HG03196 (cell line): ENCODE data around the gene NFIC.
"Not testable (repeated sequence)": the region's sequence is repeated elsewhere in the genome, so short reads cannot be mapped to it uniquely, and the experiment has no call there.

Experiments
- ATAC-seq: cut with Tn5 transposase; IDR thresholded peaks from one replicate; pipeline ENCODE4 v1.9.1; 2021; ENCODE audit not compliant: unreplicated experiment

Gene NFIC

DNA sequence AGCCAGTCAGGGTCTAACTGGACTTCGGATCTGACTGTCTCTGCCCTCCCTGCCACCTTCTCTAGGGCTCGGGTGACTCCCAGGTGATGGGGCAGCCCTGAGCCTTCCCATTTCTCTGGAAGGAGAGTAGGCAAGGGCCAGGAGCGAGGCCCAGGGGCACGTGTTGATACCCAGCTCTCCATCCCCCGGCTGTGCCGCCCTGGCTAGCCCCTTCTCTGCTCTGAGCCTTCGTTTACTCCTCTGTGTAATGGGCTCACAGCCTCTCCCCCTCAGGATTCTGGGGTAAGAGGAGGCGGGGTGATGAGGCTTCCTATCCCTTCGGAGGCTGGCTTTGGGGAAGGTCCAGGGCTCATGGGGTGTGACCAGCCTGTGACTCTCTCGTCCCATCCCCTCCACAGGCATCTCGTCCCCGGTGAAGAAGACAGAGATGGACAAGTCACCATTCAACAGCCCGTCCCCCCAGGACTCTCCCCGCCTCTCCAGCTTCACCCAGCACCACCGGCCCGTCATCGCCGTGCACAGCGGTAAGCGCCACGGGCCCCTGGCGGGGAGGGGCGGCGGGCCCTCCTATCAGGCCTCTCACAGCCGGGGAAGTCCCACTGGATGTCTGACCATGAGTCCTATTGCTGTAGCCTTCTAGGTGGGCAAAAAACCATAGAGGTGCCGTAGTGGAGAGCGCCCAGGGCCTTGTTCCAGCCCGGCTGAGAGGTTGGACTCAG is 82.4 kb downstream of the NFIC start:
- ATAC-seq, result no peak

DNA sequence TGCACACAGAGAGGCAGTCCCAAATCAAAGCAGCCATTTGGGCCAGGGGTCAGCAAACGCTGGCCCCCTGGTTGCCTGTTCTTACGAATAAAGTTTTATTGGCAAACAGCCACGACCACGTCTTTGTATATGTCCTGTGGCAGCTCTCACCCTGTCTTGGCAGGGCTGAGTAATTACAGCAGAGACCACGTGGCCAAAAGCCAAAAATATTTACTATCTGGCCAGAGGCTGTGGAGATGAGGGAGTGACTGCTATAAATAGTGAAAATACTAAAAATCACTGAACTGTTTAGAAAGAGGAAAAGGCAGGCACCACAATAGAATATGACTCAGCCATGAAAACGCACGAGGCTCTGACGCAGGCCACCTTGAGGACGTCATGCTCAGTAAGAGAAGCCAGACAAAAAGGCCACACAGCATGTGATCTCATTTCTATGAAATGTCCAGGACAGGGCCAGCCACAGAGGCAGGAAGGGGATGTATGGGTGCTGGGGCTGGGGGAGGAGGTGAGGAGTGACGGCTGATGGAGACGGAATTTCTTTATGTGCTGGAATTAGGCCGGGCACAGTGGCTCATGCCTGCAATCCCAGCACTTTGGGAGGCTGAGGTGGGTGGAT is 84.5 kb downstream of the NFIC start:
- ATAC-seq, result no peak

GRCh38 chr19:3451451-3451866 is 85.1 kb downstream of the NFIC start:
- ATAC-seq, result no peak

DNA sequence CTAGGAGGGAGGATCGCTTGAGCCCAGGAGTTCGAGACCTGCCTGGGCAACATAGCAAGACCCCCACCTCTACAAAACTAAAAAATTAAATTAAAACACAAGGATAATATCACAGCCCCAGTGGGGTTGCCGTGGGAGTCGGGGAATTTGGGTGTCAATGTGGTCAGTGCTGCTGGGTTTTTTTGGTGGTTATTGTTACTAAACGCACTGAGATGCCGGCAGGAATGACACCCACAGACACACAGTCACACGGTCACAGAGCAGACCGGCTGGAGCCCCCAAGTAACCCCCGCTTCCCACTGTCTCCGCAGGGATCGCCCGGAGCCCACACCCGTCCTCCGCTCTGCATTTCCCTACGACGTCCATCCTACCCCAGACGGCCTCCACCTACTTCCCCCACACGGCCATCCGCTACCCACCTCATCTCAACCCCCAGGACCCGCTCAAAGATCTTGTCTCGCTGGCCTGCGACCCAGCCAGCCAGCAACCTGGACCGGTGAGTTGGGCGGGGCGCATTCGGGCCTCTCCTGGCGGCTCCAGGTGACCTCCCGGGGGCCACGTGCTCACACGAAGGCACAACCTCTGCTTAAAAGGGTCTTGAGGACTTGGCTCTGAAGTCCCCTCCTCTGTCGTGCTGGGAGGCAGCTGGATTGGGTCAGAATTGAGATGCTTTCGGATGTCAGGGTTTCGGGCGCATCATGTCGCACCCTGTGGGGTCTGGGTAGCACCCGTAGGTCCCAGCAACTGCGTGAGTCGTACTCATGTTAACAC is 86.0 kb downstream of the NFIC start:
- ATAC-seq, result no peak

DNA sequence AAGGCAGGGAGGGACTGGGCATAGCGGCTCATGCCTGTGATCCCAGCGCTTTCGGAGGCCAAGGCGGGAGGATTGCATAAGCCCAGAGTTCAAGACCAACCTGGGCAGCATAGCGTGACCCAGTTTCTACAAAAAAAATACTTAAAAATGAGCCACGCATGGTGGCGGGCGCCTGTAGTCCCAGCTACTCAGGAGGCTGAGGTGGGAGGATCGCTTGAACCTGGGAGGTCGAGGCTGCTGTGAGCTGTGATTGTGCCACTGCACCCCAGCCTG is 86.5 kb downstream of the NFIC start:
- ATAC-seq, result not testable (repeated sequence)

- ATAC-seq, result no peak
Observed at GRCh38 chr19:3453840-3454239, 87.5 kb downstream of the NFIC start.

DNA sequence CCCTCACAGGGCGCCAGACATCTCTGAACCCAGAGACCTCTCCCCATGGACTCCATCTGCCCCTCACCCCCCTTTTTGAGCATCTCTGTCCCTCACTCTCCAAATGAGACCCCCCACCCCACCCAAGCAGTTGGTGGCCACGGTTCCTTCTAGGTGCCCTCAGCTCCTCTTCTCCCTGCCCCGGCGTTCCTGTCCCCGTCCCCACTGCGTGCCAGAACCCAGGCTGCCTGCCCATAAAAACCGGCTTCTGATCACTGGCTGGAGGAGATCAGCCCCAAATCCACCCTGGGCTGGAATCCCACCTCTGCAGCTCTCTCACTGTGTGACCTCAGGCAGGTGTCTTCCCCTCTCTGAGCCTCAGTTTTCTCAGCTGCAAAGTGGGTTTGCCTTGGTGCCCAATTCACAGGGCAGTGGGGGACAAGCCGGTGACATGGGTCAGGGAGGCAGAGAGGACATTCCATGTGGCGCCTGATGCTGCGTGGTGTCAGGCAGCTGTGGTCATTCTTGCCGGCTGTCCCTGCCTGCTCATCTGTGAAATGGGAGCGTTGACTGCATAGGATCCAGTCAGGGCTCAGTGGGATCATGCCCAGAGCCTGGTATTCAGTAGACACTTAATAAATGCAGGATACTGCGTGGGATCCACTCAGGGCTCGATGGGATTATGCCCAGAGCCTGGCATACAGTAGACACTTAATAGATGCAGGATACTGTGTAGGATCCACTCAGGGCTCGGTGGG is 88.4 kb downstream of the NFIC start:
- ATAC-seq, result no peak

DNA sequence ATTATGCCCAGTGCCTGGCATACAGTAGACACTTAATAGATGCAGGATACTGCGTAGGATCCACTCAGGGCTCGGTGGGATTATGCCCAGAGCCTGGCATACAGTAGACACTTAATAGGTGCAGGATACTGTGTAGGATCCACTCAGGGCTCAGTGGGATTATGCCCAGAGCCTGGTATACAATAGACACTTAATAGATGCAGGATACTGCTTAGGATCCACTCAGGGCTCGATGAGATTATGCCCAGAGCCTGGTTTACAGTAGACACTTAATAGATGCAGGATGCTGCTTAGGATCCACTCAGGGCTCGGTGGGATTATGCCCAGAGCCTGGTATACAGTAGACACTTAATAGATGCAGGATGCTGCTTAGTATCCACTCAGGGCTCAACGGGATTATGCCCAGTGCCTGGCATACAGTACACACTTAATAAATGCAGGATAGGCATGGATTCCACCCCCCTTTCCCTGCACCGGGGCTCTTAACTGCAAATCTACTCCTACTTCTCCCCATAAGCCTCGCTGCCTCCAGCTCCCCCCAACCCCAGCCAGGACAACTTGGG is 89.1 kb downstream of the NFIC start:
- no peak for ATAC-seq

DNA sequence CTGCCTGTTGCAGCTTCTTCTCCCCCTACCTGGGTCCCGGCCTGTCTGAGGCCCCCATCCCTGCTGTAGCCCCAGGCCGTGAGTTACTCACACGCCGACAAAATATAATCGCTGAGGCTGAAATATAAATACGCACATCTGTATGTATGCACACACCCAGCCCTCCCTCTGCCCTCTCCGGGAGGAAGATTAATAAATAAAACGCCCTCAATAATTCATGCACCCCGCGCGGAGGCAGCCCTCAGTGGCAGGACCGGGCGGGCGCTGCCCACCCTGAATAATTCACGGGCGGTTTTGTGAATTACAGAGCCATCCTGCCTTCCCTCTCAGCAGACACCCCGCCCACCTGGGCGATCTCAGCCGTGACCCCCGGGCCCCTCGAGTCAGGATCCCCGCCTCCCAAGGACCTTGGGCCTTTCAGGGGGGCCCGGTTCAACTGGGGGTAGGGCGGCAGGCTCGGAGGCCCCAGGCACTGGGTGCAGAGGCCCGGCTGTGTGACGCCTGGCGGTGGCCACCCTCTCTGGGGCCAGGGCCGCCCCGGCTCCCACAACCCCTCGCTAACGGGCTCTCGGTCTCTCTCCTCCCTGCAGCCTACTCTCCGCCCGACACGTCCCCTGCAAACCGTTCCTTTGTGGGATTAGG is 89.7 kb downstream of the NFIC start:
- ATAC-seq, result no peak

GRCh38 chr19:3456925-3457527 is 90.6 kb downstream of the NFIC start:
- no peak for ATAC-seq

- no peak for ATAC-seq
Observed at GRCh38 chr19:3457528-3458228, 91.3 kb downstream of the NFIC start.

DNA sequence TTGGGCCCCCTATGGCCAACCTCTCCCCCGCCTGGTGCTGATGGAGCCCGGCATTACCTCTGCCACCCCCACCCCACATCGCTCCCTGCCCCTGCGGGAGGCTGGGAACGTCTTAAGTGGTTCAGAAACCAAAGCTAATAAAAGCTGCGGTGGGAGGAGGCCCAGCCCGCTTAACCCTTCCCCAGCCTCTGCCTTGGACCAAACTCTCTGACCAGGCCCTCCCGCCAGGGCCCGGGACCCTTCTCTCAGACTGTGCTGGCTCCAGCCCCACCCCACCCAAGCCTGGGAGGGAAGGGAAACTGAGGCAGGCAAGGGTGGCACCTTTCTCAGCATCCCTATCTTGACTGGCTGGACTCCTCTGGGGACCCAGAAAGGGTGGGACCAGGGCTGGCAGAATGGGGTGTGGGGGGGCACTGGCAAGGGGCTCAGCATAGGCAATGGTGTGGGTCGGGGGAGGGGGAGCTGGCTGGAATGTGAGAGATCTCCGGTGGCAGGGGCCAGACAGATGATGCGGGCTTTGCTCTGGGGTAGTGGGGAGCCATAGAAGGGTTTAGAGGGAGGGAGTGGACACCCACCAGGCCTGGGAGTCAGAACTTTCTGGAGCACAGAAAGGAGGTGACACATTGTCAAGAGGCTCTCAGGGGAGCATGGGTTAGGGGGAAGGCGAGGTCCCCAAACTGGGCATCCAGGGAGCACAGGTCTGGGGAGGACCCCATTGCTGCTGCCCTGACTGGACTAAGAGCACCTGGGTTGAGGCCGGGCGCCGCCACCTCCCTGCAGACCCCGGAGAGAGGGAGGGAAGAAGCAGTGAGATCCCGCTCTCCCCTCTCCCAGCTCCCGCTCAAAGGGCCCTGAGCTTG is 92.1 kb downstream of the NFIC start:
- no peak for ATAC-seq

GRCh38 chr19:3459089-3459881 is 92.9 kb downstream of the NFIC start:
- ATAC-seq, result no peak

- ATAC-seq, result no peak
Observed at GRCh38 chr19:3459965-3460582, 93.7 kb downstream of the NFIC start.

DNA sequence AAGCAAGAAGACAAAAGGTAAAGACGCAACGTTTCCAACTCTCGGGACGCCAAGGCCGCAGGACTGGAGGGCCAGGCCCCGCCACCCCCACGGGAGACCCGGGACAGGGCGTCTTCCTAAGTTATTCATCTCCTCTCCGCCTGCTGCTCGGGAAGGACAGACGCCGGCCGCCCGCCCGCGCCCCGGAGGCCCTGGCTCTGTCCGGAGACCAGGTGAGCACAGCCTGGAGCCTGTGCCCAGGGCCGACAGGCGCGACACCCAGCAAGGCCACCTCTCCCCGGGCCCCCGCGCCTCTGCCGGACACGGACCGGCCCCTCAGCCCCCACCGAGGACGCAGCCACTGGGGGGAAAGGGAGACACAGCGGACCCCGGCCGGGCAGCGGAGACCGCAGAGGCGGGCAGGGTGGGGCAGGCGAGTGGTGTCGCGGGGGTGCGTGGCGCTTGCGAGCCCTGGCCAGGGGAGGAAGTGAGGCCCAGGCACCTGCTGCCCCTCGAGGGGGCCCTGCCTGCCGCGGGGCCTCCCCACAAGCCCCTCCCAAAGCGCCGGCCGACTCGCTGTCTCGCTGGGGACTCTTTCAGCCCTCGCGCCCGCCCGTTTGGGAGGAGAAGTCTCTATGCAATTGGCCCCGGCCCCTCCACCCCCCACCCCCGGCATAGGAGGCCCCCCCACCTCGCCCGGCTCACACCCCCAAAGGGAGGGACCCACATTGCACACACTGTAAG is 96.8 kb downstream of the NFIC start:
- ATAC-seq, result no peak

GRCh38 chr19:3463714-3464586 is 97.6 kb downstream of the NFIC start:
- no peak for ATAC-seq
